SK-N-SH (cell line): ENCODE data around the gene ARHGAP10. TPM values are rescaled to one million over a fixed set of nuclear protein-coding genes. Genes with fewer than 3 reads are reported as not detected.

Experiments used
- CTCF ChIA-PET: fragments of 300-600, 350-600 bp; formaldehyde crosslinking; extraction: SDS; loops from one replicate; lab custom pipeline; 2021; lab: Yijun Ruan, JAX
- POLR2A ChIA-PET: fragments of 350-600 bp; sonication (Branson Sonifier 250); formaldehyde crosslinking; extraction: SDS; loops from one replicate; lab custom pipeline; 2020; ENCODE audit warnings: antibody characterized with exemption, inconsistent platforms; lab: Yijun Ruan, JAX
- DNase-seq: peaks from one replicate; pipeline ENCODE4 v3.0.0; 2012
- H2AFZ ChIP-seq: fragments of 200-600 bp; sonication (generic); 2 replicates; pipeline ENCODE4 v1.8.1; 2016; ENCODE audit warnings: antibody characterized with exemption, mild to moderate bottlenecking, low read depth
- H3F3A ChIP-seq: fragments of 200-600 bp; sonication (generic); replicated peaks from 2 replicates; pipeline ENCODE3; 2016; ENCODE audit warnings: antibody characterized with exemption, mild to moderate bottlenecking; ENCODE audit not compliant: insufficient read depth
- H3K27ac ChIP-seq, 2 experiments: fragments of 200-500 bp in 1 of 2; fragments of 200-600 bp in 1 of 2; sonication (Bioruptor generic) in 1 of 2; sonication (generic), shearing (Covaris generic) in 1 of 2; 2 replicates each; pipeline versions ENCODE4 v1.5.1 to v1.6.1; 2014 to 2016; ENCODE audit warnings: low read depth in 2 of 2, inconsistent platforms in 1 of 2, low read length in 1 of 2, mild to moderate bottlenecking in 1 of 2, mixed read lengths in 1 of 2
- H3K27me3 ChIP-seq: fragments of 200-600 bp; sonication (generic), shearing (Covaris generic); 2 replicates; pipeline ENCODE4 v1.6.1; 2016; ENCODE audit warnings: mixed run types; ENCODE audit not compliant: insufficient read depth
- H3K36me3 ChIP-seq, 2 experiments: fragments of 200-500 bp in 1 of 2; fragments of 200-600 bp in 1 of 2; sonication (Bioruptor generic) in 1 of 2; sonication (generic) in 1 of 2; replicated peaks in 1 of 2; 2 replicates each; pipeline versions ENCODE3 to v1.5.1; 2014 to 2016; ENCODE audit warnings: low read length in 1 of 2, mild to moderate bottlenecking in 1 of 2; ENCODE audit not compliant: insufficient read depth in 2 of 2, control insufficient read depth in 1 of 2
- H3K4me1 ChIP-seq, 2 experiments: fragments of 200-500 bp in 1 of 2; fragments of 200-600 bp in 1 of 2; sonication (Bioruptor generic) in 1 of 2; sonication (generic), shearing (Covaris generic) in 1 of 2; 2 replicates each; pipeline versions ENCODE4 v1.5.1 to v1.6.1; 2014 to 2016; ENCODE audit warnings: low read depth in 1 of 2, low read length in 1 of 2, mixed run types in 1 of 2; ENCODE audit not compliant: insufficient read depth in 2 of 2, control insufficient read depth in 1 of 2
- H3K4me2 ChIP-seq: fragments of 200-600 bp; sonication (generic), shearing (Covaris generic); 2 replicates; pipeline ENCODE4 v1.6.1; 2017; ENCODE audit warnings: mixed run types
- H3K4me3 ChIP-seq, 2 experiments: fragments of 200-500 bp in 1 of 2; fragments of 200-600 bp in 1 of 2; sonication (Bioruptor generic) in 1 of 2; sonication (generic), shearing (Covaris generic) in 1 of 2; 2 replicates each; pipeline versions ENCODE4 v1.5.1 to v1.8.1; 2014 to 2016; ENCODE audit warnings: low read depth in 2 of 2, inconsistent platforms in 1 of 2, low read length in 1 of 2, mild to moderate bottlenecking in 1 of 2, mixed read lengths in 1 of 2, moderate library complexity in 1 of 2
- H3K79me2 ChIP-seq: fragments of 200-600 bp; sonication (generic); 2 replicates; pipeline ENCODE4 v1.8.1; 2017; ENCODE audit warnings: mild to moderate bottlenecking; ENCODE audit not compliant: insufficient read depth
- H3K9ac ChIP-seq: fragments of 200-600 bp; sonication (generic); 2 replicates; pipeline ENCODE4 v1.6.1; 2017; ENCODE audit warnings: mixed run types
- H3K9me2 ChIP-seq: fragments of 200-600 bp; sonication (generic); 2 replicates; pipeline ENCODE4 v1.6.1; 2017; ENCODE audit warnings: mixed run types
- H3K9me3 ChIP-seq: fragments of 200-600 bp; sonication (generic); 2 replicates; pipeline ENCODE4 v1.6.1; 2017; ENCODE audit warnings: mixed run types, mild to moderate bottlenecking, moderate library complexity
- H4K20me1 ChIP-seq: fragments of 200-600 bp; sonication (generic); 2 replicates; pipeline ENCODE4 v1.6.1; 2017; ENCODE audit warnings: mild to moderate bottlenecking, mixed run types; ENCODE audit not compliant: insufficient read depth
- EP300 ChIP-seq, 2 experiments: IDR thresholded peaks; 2 replicates each; pipeline versions ENCODE4 v1.4.0 to v1.6.1; 2012; ENCODE audit warnings: borderline replicate concordance in 1 of 2, low read depth in 1 of 2, low read length in 1 of 2
- EZH2phosphoT487 ChIP-seq: fragments of 200-600 bp; sonication (generic); IDR thresholded peaks from 2 replicates; pipeline ENCODE4 v1.6.1; 2017; ENCODE audit warnings: low read depth, mixed run types, mild to moderate bottlenecking, antibody characterized with exemption, moderate library complexity, borderline replicate concordance
- GABPA ChIP-seq: IDR thresholded peaks from 2 replicates; pipeline ENCODE4 v1.4.0; 2012; ENCODE audit warnings: low read depth, mild to moderate bottlenecking
- GATA2 ChIP-seq: sonication (generic); formaldehyde crosslinking; IDR thresholded peaks from 2 replicates; pipeline ENCODE4 v1.5.0; 2020; ENCODE audit warnings: mild to moderate bottlenecking, missing genetic modification reagents
- MEF2A ChIP-seq: IDR thresholded peaks from 2 replicates; pipeline ENCODE4 v1.4.0; 2012; ENCODE audit warnings: low read depth, borderline replicate concordance
- MXI1 ChIP-seq: IDR thresholded peaks from 2 replicates; pipeline ENCODE4 v1.6.1; 2012; ENCODE audit warnings: mild to moderate bottlenecking, low read depth, low read length, improper control_type of control experiment
- PBX3 ChIP-seq: IDR thresholded peaks from 2 replicates; pipeline ENCODE4; 2012
- RAD21 ChIP-seq: IDR thresholded peaks from 2 replicates; pipeline ENCODE4 v1.6.1; 2012; ENCODE audit warnings: mild to moderate bottlenecking, low read length
- RCOR1 ChIP-seq: fragments of 150-350 bp; IDR thresholded peaks from 2 replicates; pipeline ENCODE4 v1.6.1; 2017; ENCODE audit warnings: antibody characterized with exemption, low read length
- TEAD4 ChIP-seq: IDR thresholded peaks from 2 replicates; pipeline ENCODE4 v1.4.0; 2012; ENCODE audit warnings: mild to moderate bottlenecking, borderline replicate concordance; ENCODE audit not compliant: insufficient read depth
- USF1 ChIP-seq: IDR thresholded peaks from 2 replicates; pipeline ENCODE4 v1.4.0; 2012; ENCODE audit warnings: low read depth, borderline replicate concordance
- USF2 ChIP-seq: fragments of 150-350 bp; IDR thresholded peaks from 2 replicates; pipeline ENCODE4 v1.6.1; 2017; ENCODE audit warnings: antibody characterized with exemption, low read length, low read depth, borderline replicate concordance
- ZBTB33 ChIP-seq: IDR thresholded peaks from 2 replicates; pipeline ENCODE4 v1.4.0; 2012; ENCODE audit warnings: low read depth, borderline replicate concordance
- WGBS: methylation state at CpG from one replicate; pipeline ENCODE4 v1.1.6; 2017; ENCODE audit warnings: low lambda C conversion rate; 5-methylcytosine and 5-hydroxymethylcytosine counted together
- polyA plus RNA-seq, 3 experiments: library from polyadenylated mRNA; depleted of rRNA; stranded (reverse); fragments of >200 nt; gene quantifications; 2 replicates each; pipeline ENCODE4 v1.2.3, GENCODE V29; 2012
- TF ChIP-seq, protein P1 (sequence below): IDR thresholded peaks from 2 replicates; pipeline ENCODE4 v1.4.0; 2012; ENCODE audit warnings: low read depth
- TF ChIP-seq, protein P2 (sequence below): fragments of 200-600 bp; sonication (generic); IDR thresholded peaks from 2 replicates; pipeline ENCODE4 v1.6.1; 2017; ENCODE audit warnings: antibody characterized with exemption, mild to moderate bottlenecking, moderate library complexity
- TF ChIP-seq, protein P3 (sequence below): fragments of 150-350 bp; IDR thresholded peaks from 2 replicates; pipeline ENCODE4 v1.6.1; 2016; ENCODE audit warnings: mild to moderate bottlenecking, low read depth, low read length

ARHGAP10 gene
- polyA plus RNA-seq, 1 of the 3 experiments (the other 2 are of a cell fraction), result 15.1 TPM

DNA sequence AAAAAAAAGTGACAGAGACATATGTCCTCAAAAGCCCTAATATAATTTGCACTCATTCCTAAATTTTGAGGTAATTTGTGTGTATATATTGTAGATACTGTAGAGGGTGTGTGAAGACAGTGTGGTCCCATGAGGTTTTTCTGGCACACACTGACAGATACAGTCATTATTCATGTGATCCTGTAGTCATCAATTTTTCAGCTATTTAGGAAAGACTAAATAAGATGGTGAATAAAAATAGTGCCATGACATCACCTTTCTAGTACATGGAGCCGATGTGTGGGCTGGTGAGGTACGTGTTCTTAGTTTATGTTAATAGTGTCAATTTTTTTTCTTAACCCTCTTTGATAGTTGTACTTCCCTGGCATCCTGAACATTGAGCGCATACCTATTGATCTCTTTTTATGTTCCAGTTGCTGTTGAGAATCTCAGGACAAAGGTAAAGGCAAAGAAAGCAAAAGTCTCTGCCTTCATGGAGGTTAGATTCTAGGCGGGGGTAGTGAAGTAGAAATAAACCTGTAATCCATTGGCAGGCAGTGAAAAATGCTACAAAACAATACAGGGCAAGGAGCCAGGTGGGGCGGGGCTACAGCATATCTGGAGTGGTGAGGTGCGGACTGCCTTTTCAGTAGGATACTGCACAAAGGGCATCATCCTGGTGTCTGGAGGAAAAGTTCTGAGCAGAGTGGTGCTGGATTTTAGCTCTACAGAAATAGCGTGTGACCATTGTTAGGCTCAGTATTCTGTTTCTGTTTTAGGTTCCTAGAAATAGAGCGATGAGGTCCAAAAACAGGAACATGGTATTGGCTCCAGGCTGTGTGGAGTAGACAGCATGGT is 93.8 kb downstream of the ARHGAP10 start:
- no peaks in the 10 kb centered on the region for H3K9me2 ChIP-seq
- peaks cover 11% of the 10 kb centered on the region for H3F3A ChIP-seq
- H3K9me3 ChIP-seq, result no peaks in the 10 kb centered on the region
- H3K4me3 ChIP-seq, result no peak overlapping the region
- H3K27ac ChIP-seq, result peak overlapping the region in 1 of 2 experiments; percentile 24; a peak in 1 of 4 replicates
- H3K4me2 ChIP-seq, result no peak overlapping the region
- H3K79me2 ChIP-seq, result peaks cover 7% of the 10 kb centered on the region; the same call in 1 of the 2 replicates
- ChIA-PET POLR2A (no interaction called here), CTCF (interaction anchor here (1.0 to 2.2 kb wide), 4 partner anchors 13 to 41 kb away, joined by 3 to 7 read pairs (median 4); no protein-coding TSS in a partner anchor)
- H2AFZ ChIP-seq, result no peak overlapping the region
- no peak overlapping the region for H3K9ac ChIP-seq
- no peak for TF ChIP-seq EZH2phosphoT487
- no peak for TF ChIP-seq MXI1
- TF ChIP-seq GABPA, result no peak
- TF ChIP-seq RCOR1, result no peak
- no peak for TF ChIP-seq USF2
- no peak for TF ChIP-seq MEF2A
- no peak for TF ChIP-seq EP300 (IDR thresholded peaks at IDR 0.05; ENCODE audit: borderline replicate concordance in 1 of 2, low read depth in 1 of 2, low read length in 1 of 2)
- no peak for TF ChIP-seq ZBTB33
- no peak for TF ChIP-seq RAD21
- no peak for TF ChIP-seq USF1
- TF ChIP-seq, protein P1, sequence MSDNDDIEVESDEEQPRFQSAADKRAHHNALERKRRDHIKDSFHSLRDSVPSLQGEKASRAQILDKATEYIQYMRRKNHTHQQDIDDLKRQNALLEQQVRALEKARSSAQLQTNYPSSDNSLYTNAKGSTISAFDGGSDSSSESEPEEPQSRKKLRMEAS, result no peak
- no peak for TF ChIP-seq PBX3
- TF ChIP-seq, protein P2, sequence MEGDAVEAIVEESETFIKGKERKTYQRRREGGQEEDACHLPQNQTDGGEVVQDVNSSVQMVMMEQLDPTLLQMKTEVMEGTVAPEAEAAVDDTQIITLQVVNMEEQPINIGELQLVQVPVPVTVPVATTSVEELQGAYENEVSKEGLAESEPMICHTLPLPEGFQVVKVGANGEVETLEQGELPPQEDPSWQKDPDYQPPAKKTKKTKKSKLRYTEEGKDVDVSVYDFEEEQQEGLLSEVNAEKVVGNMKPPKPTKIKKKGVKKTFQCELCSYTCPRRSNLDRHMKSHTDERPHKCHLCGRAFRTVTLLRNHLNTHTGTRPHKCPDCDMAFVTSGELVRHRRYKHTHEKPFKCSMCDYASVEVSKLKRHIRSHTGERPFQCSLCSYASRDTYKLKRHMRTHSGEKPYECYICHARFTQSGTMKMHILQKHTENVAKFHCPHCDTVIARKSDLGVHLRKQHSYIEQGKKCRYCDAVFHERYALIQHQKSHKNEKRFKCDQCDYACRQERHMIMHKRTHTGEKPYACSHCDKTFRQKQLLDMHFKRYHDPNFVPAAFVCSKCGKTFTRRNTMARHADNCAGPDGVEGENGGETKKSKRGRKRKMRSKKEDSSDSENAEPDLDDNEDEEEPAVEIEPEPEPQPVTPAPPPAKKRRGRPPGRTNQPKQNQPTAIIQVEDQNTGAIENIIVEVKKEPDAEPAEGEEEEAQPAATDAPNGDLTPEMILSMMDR, result no peak
- no peak for TF ChIP-seq TEAD4
- TF ChIP-seq, protein P3, sequence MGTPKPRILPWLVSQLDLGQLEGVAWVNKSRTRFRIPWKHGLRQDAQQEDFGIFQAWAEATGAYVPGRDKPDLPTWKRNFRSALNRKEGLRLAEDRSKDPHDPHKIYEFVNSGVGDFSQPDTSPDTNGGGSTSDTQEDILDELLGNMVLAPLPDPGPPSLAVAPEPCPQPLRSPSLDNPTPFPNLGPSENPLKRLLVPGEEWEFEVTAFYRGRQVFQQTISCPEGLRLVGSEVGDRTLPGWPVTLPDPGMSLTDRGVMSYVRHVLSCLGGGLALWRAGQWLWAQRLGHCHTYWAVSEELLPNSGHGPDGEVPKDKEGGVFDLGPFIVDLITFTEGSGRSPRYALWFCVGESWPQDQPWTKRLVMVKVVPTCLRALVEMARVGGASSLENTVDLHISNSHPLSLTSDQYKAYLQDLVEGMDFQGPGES, result no peak
- TF ChIP-seq GATA2 (CRISPR knock-in tag), result no peak
- peaks cover 0 to 8% of the 10 kb centered on the region in 2 experiments for H3K36me3 ChIP-seq
- DNase-seq, result no peak
- H3K27me3 ChIP-seq, result no peaks in the 10 kb centered on the region
- 95% methylated on average over 8 of the region's 8 CpGs for WGBS
- H3K4me1 ChIP-seq, result peaks cover 14 to 33% of the 10 kb centered on the region in 2 experiments
- H4K20me1 ChIP-seq, result no peaks in the 10 kb centered on the region
